Ecto neural progenitor cell (in vitro differentiated cells): ENCODE data around the gene RYR2.
A peak's percentile ranks its signal among the peaks of the same experiment; 100 is the strongest.

ENCODE experiments used
- DNase-seq: peaks from one replicate; pipeline ENCODE4 v3.0.0-alpha.2; 2018; ENCODE audit warnings: low spot score

RYR2 gene

GRCh38 chr1:237861944-237862343 is 820.0 kb downstream of the RYR2 start:
- DNase-seq = no peak

- DNase-seq = no peak
Measured at GRCh38 chr1:237863234-237863633, 821.2 kb downstream of the RYR2 start.

GRCh38 chr1:237864338-237865244 is 822.6 kb downstream of the RYR2 start:
- peak; percentile 86 for DNase-seq

GRCh38 chr1:237867380-237867888 is 825.5 kb downstream of the RYR2 start:
- no peak for DNase-seq

GRCh38 chr1:237868817-237869600 is 827.0 kb downstream of the RYR2 start:
- DNase-seq = no peak

GRCh38 chr1:237873487-237874211 is 831.7 kb downstream of the RYR2 start:
- DNase-seq = no peak

- DNase-seq = no peak
Measured at GRCh38 chr1:237875291-237875690, 833.3 kb downstream of the RYR2 start.

GRCh38 chr1:237877631-237878030 is 835.6 kb downstream of the RYR2 start:
- DNase-seq = no peak

GRCh38 chr1:237878406-237878805 is 836.4 kb downstream of the RYR2 start:
- DNase-seq = no peak

- DNase-seq = no peak
Measured at GRCh38 chr1:237879195-237879594, 837.2 kb downstream of the RYR2 start.
